Measurements from ENCODE around the gene ZMYM4. TPM values are rescaled to one million over a fixed set of nuclear protein-coding genes. Genes with fewer than 3 reads are reported as not detected.

Gene ZMYM4
- total RNA-seq, 1 donor from 2014 or later, result 46.4 TPM

DNA sequence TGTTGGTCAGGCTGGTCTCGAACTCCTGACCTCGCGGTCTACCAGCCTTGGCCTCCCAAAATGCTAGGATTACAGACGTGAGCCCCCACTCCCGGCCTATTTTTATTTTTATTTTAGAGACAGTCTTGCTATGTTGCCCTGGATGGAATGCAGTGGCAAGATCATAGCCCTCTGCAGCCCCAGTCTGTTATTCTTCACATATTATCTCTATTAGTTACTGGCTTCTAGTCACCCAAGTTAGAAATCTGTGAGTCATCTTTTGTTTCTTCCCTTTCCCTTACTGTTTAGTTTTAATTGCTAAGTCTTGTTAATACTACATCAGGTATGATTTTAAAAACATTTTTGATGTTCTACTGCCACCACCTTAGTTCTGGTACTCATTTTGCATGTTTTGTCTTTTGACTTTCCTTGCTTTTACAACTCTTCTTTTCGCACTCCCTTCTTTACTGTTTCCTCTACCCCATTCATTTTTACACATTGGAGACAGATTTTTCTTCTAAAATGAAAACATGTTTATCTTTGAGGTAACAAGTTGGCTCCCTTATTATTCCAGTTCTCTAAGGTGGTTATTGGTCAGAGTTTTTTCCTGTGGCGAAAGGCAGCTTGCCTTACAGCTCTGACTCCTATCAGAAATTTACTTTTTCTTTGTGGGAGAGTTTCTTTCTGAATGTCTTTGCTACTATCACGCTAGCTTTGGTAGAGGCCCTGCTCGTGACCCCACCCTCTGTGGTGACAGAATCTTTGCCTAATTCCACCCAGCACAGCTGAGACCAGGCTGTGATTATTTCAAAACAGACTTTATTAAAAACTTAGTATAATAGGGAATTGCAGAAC, 19.5 kb downstream of the ZMYM4 start:
- TF ChIP-seq, protein P1, sequence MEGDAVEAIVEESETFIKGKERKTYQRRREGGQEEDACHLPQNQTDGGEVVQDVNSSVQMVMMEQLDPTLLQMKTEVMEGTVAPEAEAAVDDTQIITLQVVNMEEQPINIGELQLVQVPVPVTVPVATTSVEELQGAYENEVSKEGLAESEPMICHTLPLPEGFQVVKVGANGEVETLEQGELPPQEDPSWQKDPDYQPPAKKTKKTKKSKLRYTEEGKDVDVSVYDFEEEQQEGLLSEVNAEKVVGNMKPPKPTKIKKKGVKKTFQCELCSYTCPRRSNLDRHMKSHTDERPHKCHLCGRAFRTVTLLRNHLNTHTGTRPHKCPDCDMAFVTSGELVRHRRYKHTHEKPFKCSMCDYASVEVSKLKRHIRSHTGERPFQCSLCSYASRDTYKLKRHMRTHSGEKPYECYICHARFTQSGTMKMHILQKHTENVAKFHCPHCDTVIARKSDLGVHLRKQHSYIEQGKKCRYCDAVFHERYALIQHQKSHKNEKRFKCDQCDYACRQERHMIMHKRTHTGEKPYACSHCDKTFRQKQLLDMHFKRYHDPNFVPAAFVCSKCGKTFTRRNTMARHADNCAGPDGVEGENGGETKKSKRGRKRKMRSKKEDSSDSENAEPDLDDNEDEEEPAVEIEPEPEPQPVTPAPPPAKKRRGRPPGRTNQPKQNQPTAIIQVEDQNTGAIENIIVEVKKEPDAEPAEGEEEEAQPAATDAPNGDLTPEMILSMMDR (IDR thresholded peaks at IDR 0.05), result no peak
- H3K27me3 Mint-ChIP-seq, result no peaks in the 10 kb centered on the region
- ChIA-PET CTCF (interaction anchor here (1.2 kb wide), 1 partner anchor 11 kb away, joined by 4 read pairs; no protein-coding TSS in a partner anchor), POLR2A (no interaction called here)
- H3K36me3 Mint-ChIP-seq (ENCODE audit: low read depth), result peaks cover 29% of the 10 kb centered on the region
- no peak overlapping the region for H3K27ac Mint-ChIP-seq
- H3K4me3 Mint-ChIP-seq, result no peak overlapping the region
- H3K4me1 Mint-ChIP-seq, result peaks cover 15% of the 10 kb centered on the region
- DNase-seq, result no peak
- H3K9me3 Mint-ChIP-seq, result no peaks in the 10 kb centered on the region
- intact Hi-C loops (cut with micrococcal nuclease), result no loop called here
- no peak for ATAC-seq (ENCODE audit: low read depth)

DNA sequence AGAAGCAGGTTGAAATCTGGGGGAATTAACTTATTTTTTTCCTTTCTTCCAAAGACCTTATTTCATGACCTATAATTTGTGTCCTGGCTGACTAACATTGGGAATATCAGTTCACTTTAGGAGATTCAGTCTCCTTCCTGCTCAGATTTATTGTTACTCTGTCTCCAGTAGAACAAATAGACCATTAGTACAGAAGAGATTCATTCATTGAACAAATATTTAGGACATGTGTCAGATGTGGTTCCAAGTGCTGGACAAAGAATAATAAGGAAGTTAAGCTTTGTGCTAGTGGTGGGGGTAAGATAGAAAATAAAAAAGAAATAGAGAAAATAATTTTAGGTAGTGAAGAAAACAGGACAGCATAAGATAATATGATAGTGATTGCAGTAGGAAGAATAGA, 20.3 kb downstream of the ZMYM4 start:
- intact Hi-C loops (cut with micrococcal nuclease), result no loop called here
- Mint-ChIP-seq H3K4me3 (no peak overlapping the region), H3K36me3 (ENCODE audit: low read depth) (peaks cover 34% of the 10 kb centered on the region), H3K27me3 (no peaks in the 10 kb centered on the region), H3K27ac (no peak overlapping the region), H3K9me3 (no peaks in the 10 kb centered on the region), H3K4me1 (peaks cover 15% of the 10 kb centered on the region)
- TF ChIP-seq, protein P1 (IDR thresholded peaks at IDR 0.05), result no peak
- POLR2A ChIA-PET, result no interaction called here
- ATAC-seq (ENCODE audit: low read depth) (no peak), DNase-seq (no peak)
- CTCF ChIA-PET, result interaction anchor here (1.2 kb wide), 1 partner anchor 10 kb away, joined by 4 read pairs; no protein-coding TSS in a partner anchor

DNA sequence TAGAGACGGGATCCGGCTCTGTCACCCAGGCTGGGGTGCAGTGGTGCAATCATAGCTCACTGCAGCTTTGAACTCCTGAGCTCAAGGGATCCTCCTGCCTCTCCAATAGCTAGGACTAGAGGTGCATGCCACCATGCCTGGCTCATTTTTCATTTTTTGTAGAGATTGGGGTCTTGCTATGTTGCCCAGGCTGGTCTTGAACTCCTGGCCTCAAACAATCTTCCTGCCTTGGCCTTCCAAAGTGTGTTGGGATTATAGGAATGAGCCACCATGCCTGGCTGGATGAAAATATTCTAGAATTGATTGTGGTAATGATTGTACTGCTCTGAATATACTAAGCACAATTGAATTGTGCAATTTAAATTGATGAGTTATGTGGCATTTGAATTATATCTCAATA, 21.9 kb downstream of the ZMYM4 start:
- intact Hi-C loops (cut with micrococcal nuclease), result no loop called here
- TF ChIP-seq, protein P1 (IDR thresholded peaks at IDR 0.05), result no peak
- H3K27ac Mint-ChIP-seq, result no peak overlapping the region
- H3K4me1 Mint-ChIP-seq, result peaks cover 8% of the 10 kb centered on the region
- peaks cover 24% of the 10 kb centered on the region for H3K36me3 Mint-ChIP-seq (ENCODE audit: low read depth)
- H3K27me3 Mint-ChIP-seq, result no peaks in the 10 kb centered on the region
- ATAC-seq (ENCODE audit: low read depth), result no peak
- ChIA-PET POLR2A (interaction anchor here (0.5 kb wide), 1 partner anchor 64 kb away, joined by 3 read pairs; no protein-coding TSS in a partner anchor), CTCF (no interaction called here)
- H3K4me3 Mint-ChIP-seq, result no peak overlapping the region
- no peaks in the 10 kb centered on the region for H3K9me3 Mint-ChIP-seq
- DNase-seq, result no peak

DNA sequence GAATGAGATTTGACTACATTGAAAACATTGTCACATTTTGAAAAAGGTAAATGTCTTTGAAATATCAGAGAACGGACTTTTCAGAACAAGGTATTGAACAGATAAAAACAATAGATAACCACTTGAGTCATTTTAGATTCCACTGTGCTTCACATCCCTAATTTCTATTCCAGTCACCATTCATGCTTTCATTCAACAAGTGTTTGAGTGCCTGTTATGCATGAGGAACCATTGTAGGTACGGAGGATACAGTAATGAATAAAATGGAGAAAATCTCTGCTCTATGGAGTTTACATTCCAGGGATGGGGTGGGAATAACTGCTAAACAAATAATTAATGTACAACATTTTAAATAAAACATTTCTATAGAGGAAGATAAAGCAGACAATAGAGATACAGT, 26.3 kb downstream of the ZMYM4 start:
- Mint-ChIP-seq H3K9me3 (no peaks in the 10 kb centered on the region), H3K36me3 (ENCODE audit: low read depth) (peaks cover 36% of the 10 kb centered on the region), H3K4me3 (no peak overlapping the region), H3K27me3 (no peaks in the 10 kb centered on the region), H3K4me1 (peaks cover 7% of the 10 kb centered on the region), H3K27ac (no peak overlapping the region)
- CTCF ChIA-PET, result no interaction called here
- DNase-seq, result no peak
- intact Hi-C loops (cut with micrococcal nuclease), result loop anchor here (5.0 kb wide), 1 partner anchor 438 kb away; the partner anchor contains the start of gene SMIM12
- POLR2A ChIA-PET, result no interaction called here
- TF ChIP-seq, protein P1 (IDR thresholded peaks at IDR 0.05), result no peak
- ATAC-seq (ENCODE audit: low read depth), result no peak

DNA sequence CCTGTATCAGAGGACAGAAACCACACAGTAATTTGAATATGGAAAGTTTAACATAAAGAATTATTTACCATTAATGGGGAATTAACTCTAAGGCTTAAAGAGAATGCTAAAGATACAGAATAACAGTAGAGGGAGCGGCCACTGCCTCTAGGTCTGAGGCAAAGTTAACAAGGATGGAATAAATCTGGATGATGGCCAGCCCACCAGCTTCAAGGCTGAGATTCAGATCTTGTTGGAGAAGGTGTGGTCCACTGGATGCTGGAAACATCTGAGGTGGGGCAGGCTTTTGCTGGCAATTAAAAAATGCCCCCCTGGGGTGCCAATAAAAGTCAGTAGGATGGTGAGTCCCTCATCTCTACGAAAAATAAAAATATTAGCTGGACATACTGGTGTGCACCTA, 29.4 kb downstream of the ZMYM4 start:
- Mint-ChIP-seq H3K9me3 (no peaks in the 10 kb centered on the region), H3K4me1 (peaks cover 7% of the 10 kb centered on the region), H3K36me3 (ENCODE audit: low read depth) (peaks cover 35% of the 10 kb centered on the region), H3K4me3 (no peak overlapping the region), H3K27ac (no peak overlapping the region), H3K27me3 (no peaks in the 10 kb centered on the region)
- intact Hi-C loops (cut with micrococcal nuclease), result loop anchor here (1.0 to 5.0 kb wide), 2 partner anchors 96 to 441 kb away; partner anchors contain the start of gene SMIM12
- POLR2A ChIA-PET, result interaction anchor here (0.6 to 1.2 kb wide), 4 partner anchors 92 to 144 kb away, joined by 3 to 7 read pairs (median 4); partner anchors contain the start of gene SFPQ
- TF ChIP-seq, protein P1 (IDR thresholded peaks at IDR 0.05), result no peak
- DNase-seq (no peak), ATAC-seq (ENCODE audit: low read depth) (no peak)
- CTCF ChIA-PET, result interaction anchor here (1.3 to 1.9 kb wide), 3 partner anchors 9 to 431 kb away, joined by 4 to 17 read pairs (median 4); no protein-coding TSS in a partner anchor
